ENCODE measurements around the gene ANKRD33B.
"Not testable (repeated sequence)": the region's sequence is repeated elsewhere in the genome, so short reads cannot be mapped to it uniquely, and the experiment has no call there.

- TF ChIP-seq CTCF (IDR thresholded peaks at IDR 0.05 in 2 of 3, conservative IDR thresholded peaks at IDR 0.05 in 1 of 3; ENCODE audit: borderline replicate concordance in 1 of 3, insufficient read depth in 1 of 3, low read depth in 2 of 3, low read length in 2 of 3); CEBPB (IDR thresholded peaks at IDR 0.05; ENCODE audit: low read depth); RAD21 (IDR thresholded peaks at IDR 0.05; ENCODE audit: low read depth); ATF3 (IDR thresholded peaks at IDR 0.05); EZH2phosphoT487 (IDR thresholded peaks at IDR 0.05; ENCODE audit: borderline replicate concordance); POLR2A (IDR thresholded peaks at IDR 0.05; ENCODE audit: borderline replicate concordance, extremely low read depth, insufficient read depth, insufficient read length); POLR2AphosphoS5 (IDR thresholded peaks at IDR 0.05; ENCODE audit: low read depth, low read length); ZNF274 (IDR thresholded peaks at IDR 0.05; ENCODE audit: low read depth, low read length): not testable (repeated sequence)
Measured at GRCh38 chr5:10630744-10631143, 66.9 kb downstream of the ANKRD33B start.

Measured in HCT116 (cell line).